Left lung (tissue), 10 donors: Measurements from ENCODE around the gene LARGE1. TPM values are rescaled to one million over a fixed set of nuclear protein-coding genes. Genes with fewer than 3 reads are reported as not detected.

ENCODE experiments used
- ATAC-seq: fragments of 200-7000 bp; cut with Tn5 transposase; one replicate; pipeline ENCODE4 v1.9.1; 2020; ENCODE audit warnings: moderate library complexity
- DNase-seq, 4 donors: peaks; one replicate each; pipeline ENCODE4 v3.0.0-alpha.2; 2013 to 2020
- H3K27ac ChIP-seq, 2 donors: fragments of 200-600 bp; sonication (generic) in 1 of 2; one replicate each; pipeline versions ENCODE4 v1.5.0 to v1.8.0; 2020 to 2021
- H3K27me3 ChIP-seq, 2 donors: fragments of 200-600 bp; sonication (generic) in 1 of 2; one replicate each; pipeline versions ENCODE4 v1.5.0 to v1.8.0; 2020 to 2021
- H3K36me3 ChIP-seq, 2 donors: fragments of 200-600 bp; sonication (generic) in 1 of 2; one replicate each; pipeline versions ENCODE4 v1.5.0 to v1.8.0; 2020 to 2021
- H3K4me1 ChIP-seq, 2 donors: fragments of 200-600 bp; one replicate each; pipeline ENCODE4 v1.8.0; 2021
- H3K4me3 ChIP-seq, 2 donors: fragments of 200-600 bp; sonication (generic) in 1 of 2; one replicate each; pipeline versions ENCODE4 v1.5.0 to v1.8.0; 2020 to 2021; ENCODE audit warnings: mild to moderate bottlenecking in 1 of 2
- H3K9me3 ChIP-seq, 2 donors: fragments of 200-600 bp; sonication (generic) in 1 of 2; one replicate each; pipeline versions ENCODE4 v1.5.0 to v1.8.0; 2020 to 2021
- CTCF ChIP-seq, 2 donors: fragments of 200-600 bp; sonication (generic) in 1 of 2; IDR thresholded peaks; one replicate each; pipeline versions ENCODE4 v1.5.0 to v1.8.0; 2021; ENCODE audit warnings: antibody characterized with exemption in 2 of 2
- intact Hi-C, 2 donors: fragments of 100-400 bp; cut with DNase I; formaldehyde crosslinking; loops; one replicate each; pipeline versions ENCODE4 v1.11.2 to v1.14.2; 2022
- polyA plus RNA-seq, 6 donors: library from polyadenylated mRNA; unstranded; fragments of 120-200 nt; gene quantifications; one replicate each; pipeline ENCODE4 v1.2.1, GENCODE V29; 2013; ENCODE audit not compliant: insufficient read length in 6 of 6
- total RNA-seq, 2 donors: library from RNA; stranded (reverse); fragmentation: NEBNext Ultra II Directional; extraction: Animal tissue kit (Norgen Biotek cat#: 25700); gene quantifications; one replicate each; pipeline ENCODE4 v1.2.1, GENCODE V29; 2021
- donor health status: DM: no; HTN: yes; CAD: no.
- donor health status: DM: no; HTN: no; CAD: no.

The LARGE1 gene
- total and polyA plus RNA-seq, 8 donors: 22.4 to 36.1 (median 33.2) TPM

DNA sequence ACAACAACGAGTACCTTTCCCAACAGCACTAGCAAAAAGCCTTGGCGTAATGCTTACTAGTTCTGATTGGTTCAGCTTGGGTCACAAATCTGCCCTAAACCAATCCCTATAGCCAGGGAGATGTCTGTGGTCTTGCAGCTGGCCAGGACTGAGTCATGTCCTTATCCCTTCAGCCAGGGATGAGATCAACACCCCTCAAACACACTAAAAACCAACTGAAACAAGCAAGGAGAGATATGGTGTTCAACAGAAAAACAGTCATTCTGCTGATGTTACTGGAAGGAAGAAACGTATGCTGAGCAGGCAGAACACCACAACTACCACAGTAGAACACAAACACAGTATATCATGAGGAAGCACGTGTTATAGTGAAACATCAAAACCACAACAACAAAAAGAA is 375.6 kb downstream of the LARGE1 start:
- no peaks in the 10 kb centered on the region for H3K36me3 ChIP-seq
- H3K27me3 ChIP-seq: no peaks in the 10 kb centered on the region
- intact Hi-C loops: no loop called here
- TF ChIP-seq CTCF (IDR thresholded peaks at IDR 0.05): no peak
- no peak for DNase-seq
- no peak overlapping the region for H3K4me3 ChIP-seq
- H3K9me3 ChIP-seq: no peaks in the 10 kb centered on the region
- H3K4me1 ChIP-seq: no peaks in the 10 kb centered on the region
- no peak overlapping the region for H3K27ac ChIP-seq
- no peak for ATAC-seq

- Histone ChIP-seq H3K36me3 (no peaks in the 10 kb centered on the region), H3K27me3 (no peaks in the 10 kb centered on the region), H3K4me1 (no peaks in the 10 kb centered on the region), H3K27ac (no peak overlapping the region), H3K4me3 (no peak overlapping the region), H3K9me3 (no peaks in the 10 kb centered on the region)
- intact Hi-C loops: no loop called here
- DNase-seq (no peak), ATAC-seq (no peak)
- TF ChIP-seq CTCF (IDR thresholded peaks at IDR 0.05): no peak
Measured at GRCh38 chr22:33542722-33543121, 377.6 kb downstream of the LARGE1 start.

DNA sequence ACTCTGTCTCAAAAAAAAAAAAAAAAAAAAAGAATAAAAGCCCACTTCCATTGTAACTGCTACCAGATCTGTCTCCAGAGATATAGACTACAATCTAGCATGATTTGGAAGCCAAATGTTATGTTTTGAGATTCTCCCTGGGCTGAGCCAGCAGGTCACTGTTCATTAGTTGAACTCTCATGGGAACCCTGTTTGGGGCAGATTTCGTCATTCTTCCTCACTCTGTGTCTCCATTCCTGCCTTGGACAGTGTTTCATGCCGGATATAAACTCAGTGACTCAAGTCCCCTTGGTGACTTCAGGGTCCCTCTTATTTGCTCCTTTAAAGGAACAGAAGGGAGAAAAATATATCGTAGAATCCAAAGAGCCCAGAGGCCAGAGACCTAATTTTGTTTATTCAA is 378.1 kb downstream of the LARGE1 start:
- intact Hi-C loops: no loop called here
- Histone ChIP-seq H3K36me3 (no peaks in the 10 kb centered on the region), H3K27me3 (no peaks in the 10 kb centered on the region), H3K9me3 (no peaks in the 10 kb centered on the region), H3K4me1 (no peaks in the 10 kb centered on the region), H3K4me3 (no peak overlapping the region), H3K27ac (no peak overlapping the region)
- DNase-seq: no peak
- ATAC-seq: no peak
- TF ChIP-seq CTCF (IDR thresholded peaks at IDR 0.05): no peak

DNA sequence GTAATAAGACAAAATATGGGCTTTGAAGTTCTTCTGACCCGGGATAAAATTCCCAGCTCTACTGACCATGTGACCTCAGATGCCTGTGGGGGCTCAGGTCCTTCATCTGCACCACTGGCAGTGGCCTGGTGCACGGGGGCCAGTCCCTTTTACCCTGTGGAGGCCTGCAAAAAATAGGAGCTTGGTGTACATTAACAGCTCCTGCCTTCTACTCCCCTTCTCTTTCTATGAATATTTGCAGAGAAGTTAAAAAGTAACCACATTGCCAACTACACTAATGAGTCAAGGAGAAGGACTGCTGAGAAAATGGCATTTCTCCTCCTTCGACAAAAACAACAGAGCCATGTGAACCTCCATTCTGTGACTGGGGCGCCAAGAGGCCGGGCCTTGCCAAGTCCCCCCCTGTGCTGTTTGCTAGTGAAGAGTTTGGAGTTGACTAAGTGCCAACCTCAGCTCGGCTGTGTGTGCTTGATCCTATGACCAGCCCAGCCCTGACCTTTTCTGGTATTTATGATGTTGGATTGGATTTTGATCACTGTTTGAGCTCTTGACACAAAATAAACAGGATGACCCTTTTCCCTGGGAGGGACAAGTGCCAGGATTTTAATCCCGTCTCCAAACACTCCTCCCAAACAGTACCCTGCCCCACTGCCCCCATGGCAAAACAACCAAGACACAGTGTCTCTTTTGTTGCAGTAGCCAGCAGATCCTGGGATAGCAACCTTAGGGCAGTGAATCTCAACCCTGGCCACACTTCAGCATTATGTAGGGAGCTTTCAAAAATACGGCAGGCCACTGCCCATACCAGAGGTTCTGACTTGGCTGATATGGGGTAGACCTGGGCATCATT is 380.1 kb downstream of the LARGE1 start:
- DNase-seq (peak in 3 of 4 donors; percentile 48 to 88 (median 64)), ATAC-seq (peak; percentile 81)
- no peaks in the 10 kb centered on the region for H3K9me3 ChIP-seq
- no peak for TF ChIP-seq CTCF (IDR thresholded peaks at IDR 0.05)
- no peaks in the 10 kb centered on the region for H3K4me1 ChIP-seq
- H3K27me3 ChIP-seq: no peaks in the 10 kb centered on the region
- no peak overlapping the region for H3K4me3 ChIP-seq
- H3K27ac ChIP-seq: no peak overlapping the region
- no peaks in the 10 kb centered on the region for H3K36me3 ChIP-seq
- intact Hi-C loops: no loop called here

GRCh38 chr22:33539202-33539901 is 380.9 kb downstream of the LARGE1 start:
- no peak for DNase-seq
- ATAC-seq: no peak
- Histone ChIP-seq H3K27me3 (no peaks in the 10 kb centered on the region), H3K27ac (no peak overlapping the region), H3K9me3 (no peaks in the 10 kb centered on the region), H3K4me3 (no peak overlapping the region), H3K4me1 (no peaks in the 10 kb centered on the region), H3K36me3 (no peaks in the 10 kb centered on the region)
- intact Hi-C loops: no loop called here
- no peak for TF ChIP-seq CTCF (IDR thresholded peaks at IDR 0.05)
